GM18867 (cell line): Measurements from ENCODE around the gene STARD6.
"Not testable (repeated sequence)": the region's sequence is repeated elsewhere in the genome, so short reads cannot be mapped to it uniquely, and the experiment has no call there.

Experiments used
- ATAC-seq: cut with Tn5 transposase; IDR thresholded peaks from one replicate; pipeline ENCODE4 v1.9.1; 2021; ENCODE audit warnings: mild to moderate bottlenecking, moderate library complexity; ENCODE audit not compliant: unreplicated experiment

Gene STARD6

GRCh38 chr18:54351186-54351585, 6.5 kb downstream of the STARD6 start:
- no peak for ATAC-seq

DNA sequence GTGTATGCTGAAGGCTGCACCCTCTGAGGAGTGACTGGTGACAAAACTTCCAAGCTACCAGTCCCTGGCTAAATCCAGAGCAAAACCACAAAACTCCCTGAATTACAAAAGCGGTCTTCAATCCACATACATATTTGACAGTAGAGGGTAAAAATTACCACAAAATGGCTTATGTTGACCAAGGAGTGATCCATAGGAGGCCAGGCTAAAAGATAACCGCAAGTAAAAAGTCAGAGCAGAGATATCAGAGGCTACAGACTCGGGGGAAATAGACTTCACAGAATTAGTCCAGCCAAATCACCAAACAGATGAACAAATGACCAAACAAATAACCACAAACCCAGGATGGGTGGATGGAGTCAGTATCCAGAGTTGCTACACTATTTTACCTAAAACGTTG, 19.4 kb downstream of the STARD6 start:
- no peak for ATAC-seq

DNA sequence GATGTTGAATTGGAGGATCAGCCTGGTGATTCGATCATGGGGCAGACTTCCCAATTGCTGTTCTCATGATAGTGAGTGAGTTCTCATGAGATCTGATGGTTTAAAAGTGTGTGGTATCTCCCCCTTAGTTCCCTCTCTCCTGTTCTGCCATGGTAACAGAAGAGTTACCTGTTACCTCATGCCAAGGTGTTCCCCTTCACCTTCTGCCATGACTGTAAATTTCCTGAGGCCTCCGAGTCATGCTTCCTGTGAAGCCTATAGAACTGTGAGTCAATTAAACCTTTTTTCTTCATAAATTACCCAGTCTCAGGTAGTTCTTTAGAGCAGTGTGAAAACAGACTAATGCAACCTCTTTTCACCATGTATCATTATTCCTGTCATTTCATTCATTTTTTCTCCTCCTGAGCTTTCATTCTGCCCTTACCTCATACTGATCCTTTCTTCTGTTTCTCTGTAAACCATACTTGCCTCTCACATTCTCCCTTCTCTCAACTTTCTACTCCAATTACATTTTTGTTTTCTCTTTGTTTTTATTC, 22.0 kb downstream of the STARD6 start:
- ATAC-seq = no peak

- no peak for ATAC-seq
Measured at GRCh38 chr18:54330768-54331548, 26.7 kb downstream of the STARD6 start.

DNA sequence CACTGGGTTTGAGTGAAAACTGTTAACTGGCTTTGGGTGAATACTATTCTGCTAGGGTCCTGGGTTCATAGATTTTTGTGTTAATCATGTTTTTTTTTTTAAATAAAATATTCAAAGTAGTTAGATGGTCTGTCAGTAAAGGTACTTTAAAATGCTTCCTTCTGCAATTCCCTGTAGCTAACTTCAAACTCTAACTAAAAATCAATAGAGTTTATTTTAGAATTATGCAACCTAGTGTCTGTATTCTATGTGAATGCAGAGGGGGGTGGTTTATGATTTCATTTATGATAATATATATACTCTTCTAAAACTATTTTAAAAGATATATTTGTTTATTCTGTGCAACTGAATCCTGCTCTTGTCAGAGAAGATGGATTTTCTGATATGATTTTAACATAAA, 27.9 kb downstream of the STARD6 start:
- ATAC-seq = no peak

DNA sequence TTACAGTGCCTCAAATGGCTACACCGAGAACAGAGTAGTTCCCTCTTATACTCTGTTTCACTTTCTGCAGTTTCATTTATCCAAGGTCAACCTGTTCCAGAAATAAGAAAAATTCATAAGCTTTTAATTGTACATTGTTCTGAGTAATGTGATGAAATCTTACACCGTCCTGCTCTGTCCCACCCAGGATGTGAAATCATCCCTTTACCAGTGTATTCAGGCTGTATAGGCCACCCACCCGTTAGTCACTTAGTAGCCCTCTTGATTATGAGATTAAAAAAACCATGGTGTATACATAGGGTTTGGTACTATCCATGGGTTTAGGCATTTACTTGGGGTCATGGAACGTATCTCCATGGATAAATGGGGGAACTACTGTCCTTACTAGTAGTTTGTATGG, 29.8 kb downstream of the STARD6 start:
- no peak for ATAC-seq

GRCh38 chr18:54323970-54324369, 33.7 kb downstream of the STARD6 start:
- ATAC-seq = no peak

- ATAC-seq = no peak
Measured at GRCh38 chr18:54323561-54323960, 34.1 kb downstream of the STARD6 start.

DNA sequence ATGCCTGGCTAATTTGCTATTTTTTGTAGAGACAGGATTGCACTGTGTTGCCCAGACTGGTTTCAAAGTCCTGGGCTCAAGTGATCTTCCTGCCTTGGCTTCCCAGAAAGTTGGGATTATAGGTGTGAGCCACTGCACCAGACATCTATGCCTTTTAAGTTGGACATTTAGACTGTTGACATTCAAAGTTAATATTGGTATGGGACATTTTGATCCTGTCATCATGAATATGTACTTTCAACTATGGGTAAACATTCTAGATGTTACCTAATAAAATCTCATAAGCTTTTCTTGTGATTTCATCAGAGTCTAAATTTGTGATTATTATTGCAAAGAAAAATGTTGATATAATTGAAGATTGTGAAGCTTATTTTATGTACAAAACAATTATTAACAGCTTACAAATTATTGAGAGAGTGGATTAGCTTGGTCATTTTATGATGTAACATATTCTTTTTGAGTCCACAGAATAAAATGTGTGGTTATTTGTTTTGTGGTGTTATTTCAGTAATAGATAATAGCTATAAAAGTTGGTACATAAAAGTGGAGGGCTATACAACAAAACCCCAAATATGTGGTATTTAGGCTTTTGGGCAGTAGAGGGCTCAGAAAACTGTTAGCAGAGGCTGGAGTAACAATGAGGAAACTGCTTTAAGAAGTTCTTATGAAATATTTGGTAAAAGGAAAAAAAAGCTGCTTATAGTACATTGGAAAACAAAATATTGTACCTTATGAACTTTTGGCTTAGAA, 41.4 kb downstream of the STARD6 start:
- ATAC-seq = no peak

DNA sequence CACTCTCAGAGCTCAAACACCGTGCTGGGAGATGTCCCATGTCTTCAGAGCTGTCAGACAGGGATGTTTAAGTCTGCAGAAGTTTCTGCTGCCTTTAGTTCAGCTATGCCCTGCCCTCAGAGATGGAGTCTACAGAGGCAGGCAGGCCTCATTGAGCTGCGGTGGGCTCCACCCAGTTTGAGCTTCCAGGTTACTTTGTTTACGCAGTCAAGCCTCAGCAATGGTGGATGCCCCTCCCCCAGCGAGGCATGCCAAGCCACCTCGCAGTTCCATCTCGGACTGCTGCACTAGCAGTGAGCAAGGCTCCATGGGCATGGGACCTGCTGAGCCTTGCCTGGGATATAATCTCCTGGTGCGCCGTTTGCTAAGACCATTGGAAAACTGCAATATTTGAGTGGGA, 48.1 kb downstream of the STARD6 start:
- ATAC-seq = not testable (repeated sequence)

DNA sequence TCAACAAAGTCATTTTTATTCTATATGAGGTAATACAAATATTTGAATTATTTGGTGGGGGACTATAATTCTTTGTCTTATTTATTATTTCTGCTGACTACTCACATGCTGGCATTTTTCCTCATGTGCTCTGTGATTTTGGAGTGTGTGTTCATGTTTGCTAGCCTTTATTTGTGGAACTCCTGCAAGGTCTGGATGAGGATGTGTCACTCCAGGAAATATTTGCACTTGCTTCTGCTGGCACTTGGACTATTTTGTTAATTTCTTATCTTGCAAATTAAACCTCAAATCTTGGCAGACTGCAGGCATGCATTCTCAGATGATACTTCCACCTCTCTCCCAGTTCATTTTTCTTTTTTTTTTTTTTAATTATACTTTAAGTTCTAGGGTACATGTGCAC, 54.2 kb downstream of the STARD6 start:
- no peak for ATAC-seq

DNA sequence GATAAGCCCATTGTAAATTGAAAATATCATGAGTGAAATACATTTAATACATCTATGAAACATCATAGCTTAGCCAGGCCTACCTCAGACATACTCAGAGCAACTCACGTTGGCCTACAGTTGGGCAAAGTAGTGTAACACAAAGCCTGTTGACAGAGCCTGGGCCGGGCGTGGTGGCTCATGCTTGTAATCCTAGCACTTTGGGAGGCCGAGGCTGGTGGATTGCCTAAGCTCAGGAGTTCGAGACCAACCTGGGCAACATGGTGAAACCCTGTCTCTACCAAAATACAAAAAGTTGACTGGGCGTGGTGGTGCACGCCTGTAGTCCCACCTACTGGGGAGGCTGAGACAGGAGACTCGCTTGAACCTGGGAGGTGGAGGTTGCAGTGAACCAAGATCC, 58.7 kb downstream of the STARD6 start:
- ATAC-seq = not testable (repeated sequence)

DNA sequence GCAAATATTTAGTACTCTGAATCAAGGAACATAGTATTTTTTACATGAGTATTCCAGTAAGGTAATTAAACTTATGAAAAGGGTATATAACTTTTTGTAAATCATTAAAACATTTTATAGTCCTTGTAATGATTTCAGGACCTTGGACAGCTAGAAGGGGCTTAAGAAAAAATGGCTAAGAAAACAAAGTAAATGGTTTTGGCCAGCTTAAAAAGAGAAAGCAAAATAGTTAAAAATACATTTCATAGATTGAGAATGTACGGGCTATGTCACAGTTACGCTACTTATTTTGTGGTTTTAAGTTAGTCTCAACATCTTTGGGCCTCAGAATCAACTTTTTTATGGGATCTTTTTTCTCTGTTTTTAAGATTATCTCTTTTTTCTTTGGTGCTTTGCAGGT, 61.6 kb downstream of the STARD6 start:
- ATAC-seq = no peak

- ATAC-seq = no peak
Measured at GRCh38 chr18:54294274-54294673, 63.4 kb downstream of the STARD6 start.

DNA sequence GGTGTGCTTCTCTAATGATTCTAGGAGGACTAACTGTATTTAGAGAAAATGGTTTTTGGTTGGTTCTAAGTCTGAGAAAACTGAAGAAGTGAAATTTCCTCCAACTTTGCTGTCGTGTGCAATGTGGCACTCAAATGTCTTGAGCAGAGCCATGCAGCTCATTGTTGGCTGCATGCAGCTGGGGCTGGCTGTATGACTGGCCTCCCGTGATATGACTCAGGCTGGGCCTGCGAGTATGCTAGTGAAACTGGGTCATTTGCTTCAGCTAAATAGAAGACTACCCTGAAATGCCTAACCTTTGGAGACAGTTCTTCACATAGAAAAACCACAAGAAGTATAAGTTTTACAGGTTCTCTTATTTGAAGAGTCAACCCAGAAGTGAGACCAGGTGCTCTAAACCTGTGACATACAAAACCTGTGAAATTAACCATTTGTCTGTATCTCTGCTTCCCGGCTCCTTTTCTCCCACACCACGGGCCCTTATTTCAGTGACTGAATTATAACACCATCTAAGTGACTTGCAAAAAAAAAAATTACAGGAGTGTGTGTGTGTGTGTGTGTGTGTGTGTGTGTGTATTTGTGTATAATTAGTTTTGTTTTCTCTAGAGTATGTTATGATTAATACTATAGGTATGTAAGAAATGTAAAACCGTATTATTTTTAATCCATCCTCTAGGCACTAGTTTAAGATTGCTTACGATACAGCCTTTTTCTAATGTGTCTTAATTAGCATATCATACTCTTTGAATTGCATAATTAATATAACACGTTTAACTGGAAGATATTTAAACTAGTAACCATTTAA, 72.5 kb downstream of the STARD6 start:
- ATAC-seq = peak; percentile 99

GRCh38 chr18:54284535-54284934, 73.1 kb downstream of the STARD6 start:
- ATAC-seq = peak; percentile 45

DNA sequence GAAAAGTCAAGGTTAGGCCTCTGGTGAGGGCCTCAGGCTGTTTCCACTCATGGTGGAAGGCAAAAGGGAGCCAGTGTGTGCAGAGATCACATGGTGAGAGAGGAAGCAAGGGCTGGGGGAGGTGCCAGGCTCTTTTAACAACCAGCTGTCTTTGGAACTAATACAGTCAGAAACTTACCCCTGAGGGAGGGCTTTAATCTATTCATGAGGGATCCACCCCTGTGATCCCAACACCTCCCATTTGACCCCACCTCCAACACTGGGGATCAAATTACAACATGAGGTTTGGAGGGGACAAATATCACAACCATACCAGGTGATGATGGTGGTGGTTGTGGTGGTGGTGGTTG, 77.5 kb downstream of the STARD6 start:
- ATAC-seq = no peak

- no peak for ATAC-seq
Measured at GRCh38 chr18:54279477-54280219, 78.0 kb downstream of the STARD6 start.

DNA sequence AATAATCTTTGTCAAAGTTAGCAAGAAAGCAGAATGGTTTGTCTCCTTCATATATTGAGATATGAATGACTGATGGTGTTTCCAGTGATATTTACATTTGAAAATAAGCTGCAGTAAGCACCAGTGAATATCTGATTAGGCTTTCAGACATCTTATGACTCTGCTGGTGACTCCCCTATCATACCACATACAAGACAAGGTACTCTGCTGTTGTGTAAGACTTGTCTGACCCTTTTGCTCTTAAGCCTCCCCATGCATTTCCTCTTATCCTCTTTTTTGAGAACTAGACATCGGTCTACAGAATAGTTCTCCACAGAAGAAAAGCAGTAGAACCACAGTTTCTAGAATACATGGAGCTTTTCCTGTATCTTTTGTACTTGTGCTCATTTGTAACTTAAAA, 79.0 kb downstream of the STARD6 start:
- ATAC-seq = no peak

GRCh38 chr18:54277899-54278298, 79.8 kb downstream of the STARD6 start:
- no peak for ATAC-seq
